HepG2 (cell line): ENCODE data around the gene ZFP64.

ENCODE experiments used
- KAT8 ChIP-seq: IDR thresholded peaks from 2 replicates; pipeline ENCODE4 v1.6.1; 2016; ENCODE audit warnings: missing genetic modification reagents, missing compliant biosample characterization
- ZNF331 ChIP-seq: sonication (generic); formaldehyde crosslinking; IDR thresholded peaks from 2 replicates; pipeline ENCODE4 v1.4.0; 2020; ENCODE audit warnings: missing genetic modification reagents

DNA sequence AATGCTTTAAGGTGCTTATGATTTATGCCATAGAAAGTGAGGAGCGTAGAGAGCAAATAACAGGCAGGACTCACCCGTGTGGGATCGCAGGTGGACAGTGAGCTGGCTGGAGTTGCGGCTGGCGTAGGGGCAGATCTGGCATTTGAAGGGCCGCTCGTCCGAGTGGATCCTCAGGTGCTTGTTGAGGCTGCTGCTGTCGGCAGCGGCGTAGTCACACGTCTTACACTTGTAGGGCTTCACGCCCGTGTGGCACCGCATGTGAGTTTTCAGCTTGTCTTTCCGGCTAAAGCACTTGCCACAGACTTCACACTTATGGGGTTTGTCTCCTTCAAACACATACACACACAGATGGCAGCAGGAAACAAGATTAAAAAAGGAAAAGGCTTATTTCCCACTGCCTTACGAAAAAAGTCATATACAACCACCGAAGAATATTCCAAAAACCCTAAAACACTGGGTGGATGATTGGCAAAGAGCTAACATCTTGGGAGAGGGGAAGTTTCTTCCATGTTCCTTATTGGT lies 31.5 kb downstream of the ZFP64 start:
- TF ChIP-seq ZNF331 (CRISPR knock-in tag) (no peak), KAT8 (no peak)
